DMS114 treated with DMSO at 0.1 percent for 48 hours (cell line): ENCODE results near the gene HSPB6.
"Not testable (repeated sequence)": the region's sequence is repeated elsewhere in the genome, so short reads cannot be mapped to it uniquely, and the experiment has no call there.

Experiments
- DNase-seq: peaks from one replicate; lab custom pipeline; 2025; ENCODE audit not compliant: unreplicated experiment; lab: John Stamatoyannopoulos, UW

The HSPB6 gene

DNA sequence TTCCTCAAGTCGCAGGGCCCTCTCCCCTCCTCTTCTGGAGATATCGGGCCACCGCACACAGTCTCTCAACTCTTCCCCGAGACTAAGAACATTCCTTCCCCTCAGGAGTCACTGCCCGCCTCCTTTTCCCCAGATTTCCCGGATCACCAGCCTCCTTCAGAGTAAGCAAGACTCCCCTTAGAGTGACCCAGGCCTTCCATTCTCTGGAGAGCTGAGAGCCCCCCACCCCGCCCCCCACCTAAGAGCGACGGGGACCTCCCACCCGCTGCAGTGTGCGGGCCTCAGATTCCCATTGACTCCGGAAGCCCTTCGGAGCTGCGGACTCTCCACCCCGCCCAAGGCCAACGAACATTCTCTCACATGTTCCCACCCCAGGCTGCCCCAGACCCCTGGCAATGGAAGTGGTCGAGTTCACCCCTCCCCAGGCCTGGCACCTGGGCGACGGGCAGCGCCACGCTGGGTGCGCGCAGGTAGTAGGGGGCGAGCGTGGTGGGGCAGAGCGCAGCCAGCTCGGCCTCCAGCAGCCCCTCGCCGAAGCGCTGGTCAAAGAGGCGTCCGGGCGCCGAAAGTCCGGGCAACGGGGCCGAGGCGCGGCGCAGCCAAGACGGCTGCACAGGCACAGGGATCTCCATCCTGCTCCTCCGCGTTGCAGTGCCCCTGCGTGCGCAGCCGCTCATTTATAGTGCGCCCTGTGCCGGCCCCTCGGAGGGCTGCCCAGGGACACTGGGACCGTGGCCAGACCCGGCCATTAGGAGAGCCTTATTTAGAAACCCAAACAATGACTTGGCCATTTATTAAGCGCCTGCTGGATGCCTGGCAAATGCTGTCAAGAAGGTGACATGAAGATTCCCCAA, at the start of gene HSPB6:
Gene HSPB6 (minus strand): TSS at position 653 of the 854 bp plus-strand sequence. CDS start 21 bp downstream, at position 632.
- no peak for DNase-seq

DNA sequence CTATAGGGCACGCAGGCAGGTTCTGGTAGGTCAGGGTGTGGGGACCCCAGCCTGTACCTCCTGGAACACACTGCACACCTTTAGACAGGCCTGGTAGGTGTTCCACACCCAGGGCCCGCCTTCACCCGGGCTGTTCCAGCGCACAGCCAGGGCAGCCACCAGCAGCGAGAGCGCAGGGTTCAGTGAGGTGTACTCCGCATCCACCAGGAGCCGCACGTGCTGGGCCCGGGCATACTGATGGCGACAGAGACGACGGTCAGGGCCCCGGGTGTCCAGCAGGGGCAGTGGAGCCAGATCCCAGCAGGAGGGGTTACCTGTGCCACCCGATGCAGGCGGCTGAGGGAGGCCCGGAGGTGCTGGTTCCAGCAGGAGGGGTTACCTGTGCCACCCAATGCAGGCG, 49.8 kb upstream of the HSPB6 start:
- no peak for DNase-seq

- DNase-seq, result no peak
Measured at GRCh38 chr19:35805526-35806102, 48.8 kb upstream of the HSPB6 start.

DNA sequence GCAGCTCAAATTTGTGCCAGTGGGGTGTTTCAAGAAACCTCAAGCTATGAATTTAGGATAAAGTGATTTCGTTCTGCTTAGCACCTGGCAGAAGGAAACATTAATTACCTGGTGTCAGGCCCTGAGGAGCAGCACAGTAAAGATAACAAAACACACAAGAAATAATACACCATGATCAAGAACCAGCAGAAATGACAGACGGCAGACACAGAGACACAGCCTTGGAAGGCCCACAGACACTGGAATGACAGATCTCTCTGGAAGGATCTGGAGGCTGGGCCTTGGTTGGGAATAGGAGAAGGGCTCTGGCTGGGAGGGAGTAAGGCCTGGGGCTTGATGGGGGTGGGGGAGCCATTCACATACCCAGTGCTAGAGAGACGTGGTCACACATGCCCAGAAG, 45.0 kb upstream of the HSPB6 start:
- DNase-seq, result no peak

DNA sequence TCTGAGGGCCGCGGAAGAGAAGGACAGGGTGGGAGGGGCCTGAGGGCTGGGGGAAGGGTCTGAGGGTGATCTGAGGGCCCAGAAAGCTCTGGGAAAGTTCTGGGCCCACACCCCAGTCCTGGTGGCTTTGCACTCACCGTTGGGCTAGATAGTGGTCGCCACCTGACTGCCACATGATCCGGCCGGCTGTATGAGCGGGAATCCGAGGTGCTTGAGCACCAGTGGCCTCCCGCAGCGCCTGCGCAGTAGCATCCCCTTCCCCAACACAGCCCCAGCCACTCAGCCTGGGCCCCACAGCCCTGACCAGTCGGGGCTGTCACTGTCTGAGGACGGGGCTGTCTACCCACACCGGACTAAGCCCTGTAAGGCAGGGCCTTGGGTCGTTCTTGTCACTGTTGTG, 40.8 kb upstream of the HSPB6 start:
- no peak for DNase-seq

DNA sequence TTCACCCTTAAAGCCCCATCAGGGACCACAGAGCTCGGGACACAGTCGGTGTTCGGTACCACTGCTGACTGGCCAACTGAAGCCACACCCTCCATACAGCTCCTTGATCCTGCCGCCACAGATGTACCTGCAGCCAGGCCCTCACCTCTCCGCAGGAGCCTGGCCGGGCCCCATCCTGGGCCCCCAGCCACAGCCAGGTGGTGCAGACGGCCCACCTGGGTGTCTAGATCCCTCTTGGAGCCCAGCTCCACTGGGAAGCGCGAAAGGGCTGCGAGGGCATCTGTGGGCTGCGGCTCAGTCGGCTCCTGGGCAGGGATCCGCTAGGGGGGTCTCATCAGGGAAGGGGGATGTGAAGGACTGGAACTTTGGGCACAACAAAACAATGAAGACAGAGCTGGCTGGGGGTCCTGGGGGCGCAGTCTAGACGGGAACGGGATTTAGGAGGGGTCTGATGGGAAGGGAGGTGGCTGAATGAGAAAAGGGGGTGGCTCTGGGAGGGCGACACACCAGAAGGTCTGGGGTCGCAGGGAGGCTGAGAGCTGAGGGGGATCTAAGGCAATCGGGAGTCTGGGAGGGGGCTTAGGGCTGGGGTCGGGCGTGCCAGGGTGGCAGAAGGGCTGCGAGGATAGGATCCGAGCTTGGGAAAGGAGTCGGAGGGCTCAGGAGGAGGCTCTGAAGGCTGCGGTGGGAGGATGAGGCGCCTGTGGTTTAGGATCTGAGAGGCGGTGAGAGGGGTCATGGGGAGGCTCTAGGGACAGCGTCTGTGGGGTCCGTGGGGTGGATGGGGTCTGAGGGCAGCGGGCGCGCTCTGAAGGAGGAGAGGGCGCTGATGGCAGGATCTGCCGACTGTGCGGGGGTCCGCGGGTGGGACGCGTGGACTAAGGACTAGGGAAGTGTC, 40.1 kb upstream of the HSPB6 start:
- DNase-seq, result no peak

DNA sequence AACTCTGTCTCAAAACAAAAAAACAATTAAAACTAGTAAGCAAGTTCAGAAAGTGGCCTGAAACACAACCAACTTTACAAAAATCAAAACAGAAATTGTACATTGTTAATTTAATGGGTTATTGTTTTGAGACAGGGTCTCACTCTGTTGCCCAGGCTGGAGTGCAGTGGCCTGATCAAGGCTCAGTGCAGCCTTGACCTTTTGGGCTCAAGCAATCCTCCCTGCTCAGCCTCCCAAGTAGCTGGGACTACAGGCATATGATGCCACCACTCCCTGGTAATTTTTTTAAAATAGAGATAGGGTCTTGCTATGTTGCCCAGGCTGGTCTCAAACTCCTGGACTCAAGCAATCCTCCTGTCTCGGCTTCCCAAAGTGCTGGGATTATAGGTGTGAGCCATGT, 38.7 kb upstream of the HSPB6 start:
- not testable (repeated sequence) for DNase-seq

DNA sequence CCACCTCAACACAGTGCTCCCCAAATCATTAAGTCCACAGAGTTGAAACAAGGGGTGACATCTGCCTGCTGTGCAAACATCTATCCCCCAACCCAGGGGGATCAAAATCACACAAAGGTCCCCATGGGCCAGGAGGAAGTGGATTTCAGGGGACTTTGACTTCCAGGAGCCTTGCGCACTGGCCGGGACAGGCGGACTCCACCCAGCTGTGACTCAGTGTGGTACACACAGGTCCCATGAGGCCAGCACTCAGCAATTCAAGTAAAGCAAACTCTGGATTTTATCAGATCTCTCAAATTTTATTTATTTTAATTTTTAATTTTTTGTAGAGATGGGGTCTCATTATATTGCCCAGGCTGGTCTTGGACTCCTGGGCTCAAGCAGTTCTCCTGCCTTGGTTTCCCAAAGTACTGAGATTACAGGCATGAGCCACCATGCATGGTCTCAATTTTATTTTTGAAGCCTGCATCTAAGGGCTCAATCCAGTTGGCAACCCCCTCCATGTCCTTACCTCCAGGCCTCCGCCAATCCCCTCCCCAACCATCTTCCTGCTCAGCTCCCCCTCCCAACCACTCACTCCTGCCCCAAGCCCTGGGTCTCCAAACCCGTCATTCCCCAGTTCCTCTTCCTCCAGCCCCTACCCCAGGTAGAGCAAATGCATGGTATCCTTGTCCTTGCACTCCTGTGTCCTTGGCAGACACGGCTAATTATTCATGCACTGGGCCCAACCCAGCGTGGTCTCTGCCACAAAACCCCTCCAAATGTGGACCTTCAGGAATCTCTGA, 36.7 kb upstream of the HSPB6 start:
- DNase-seq, result no peak

- DNase-seq, result no peak
Measured at GRCh38 chr19:35792888-35793287, 36.1 kb upstream of the HSPB6 start.

- DNase-seq, result no peak
Measured at GRCh38 chr19:35792312-35792711, 35.5 kb upstream of the HSPB6 start.

DNA sequence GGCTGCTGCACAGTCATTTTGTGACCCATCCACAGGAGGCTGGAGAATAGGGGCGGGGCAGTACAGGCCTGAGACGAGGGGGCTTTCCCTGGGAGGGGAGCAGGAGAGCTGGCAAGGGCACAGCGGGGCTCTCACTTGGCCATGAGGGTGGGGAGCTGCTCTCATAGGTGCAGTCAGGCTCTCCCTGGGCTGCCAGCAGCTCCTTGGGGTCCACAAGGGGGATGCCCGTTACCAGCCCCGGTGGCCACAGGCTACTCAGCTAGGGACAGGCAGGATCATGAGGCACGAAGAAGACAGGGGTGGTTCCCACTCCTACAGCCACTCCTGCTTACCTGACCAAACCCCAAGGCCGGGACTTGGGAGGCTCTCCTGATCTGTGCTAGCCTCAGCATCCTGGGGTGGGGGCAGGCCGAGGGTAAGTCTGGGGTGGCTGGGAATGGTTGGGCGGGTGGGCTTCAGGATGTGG, 35.0 kb upstream of the HSPB6 start:
- no peak for DNase-seq

DNA sequence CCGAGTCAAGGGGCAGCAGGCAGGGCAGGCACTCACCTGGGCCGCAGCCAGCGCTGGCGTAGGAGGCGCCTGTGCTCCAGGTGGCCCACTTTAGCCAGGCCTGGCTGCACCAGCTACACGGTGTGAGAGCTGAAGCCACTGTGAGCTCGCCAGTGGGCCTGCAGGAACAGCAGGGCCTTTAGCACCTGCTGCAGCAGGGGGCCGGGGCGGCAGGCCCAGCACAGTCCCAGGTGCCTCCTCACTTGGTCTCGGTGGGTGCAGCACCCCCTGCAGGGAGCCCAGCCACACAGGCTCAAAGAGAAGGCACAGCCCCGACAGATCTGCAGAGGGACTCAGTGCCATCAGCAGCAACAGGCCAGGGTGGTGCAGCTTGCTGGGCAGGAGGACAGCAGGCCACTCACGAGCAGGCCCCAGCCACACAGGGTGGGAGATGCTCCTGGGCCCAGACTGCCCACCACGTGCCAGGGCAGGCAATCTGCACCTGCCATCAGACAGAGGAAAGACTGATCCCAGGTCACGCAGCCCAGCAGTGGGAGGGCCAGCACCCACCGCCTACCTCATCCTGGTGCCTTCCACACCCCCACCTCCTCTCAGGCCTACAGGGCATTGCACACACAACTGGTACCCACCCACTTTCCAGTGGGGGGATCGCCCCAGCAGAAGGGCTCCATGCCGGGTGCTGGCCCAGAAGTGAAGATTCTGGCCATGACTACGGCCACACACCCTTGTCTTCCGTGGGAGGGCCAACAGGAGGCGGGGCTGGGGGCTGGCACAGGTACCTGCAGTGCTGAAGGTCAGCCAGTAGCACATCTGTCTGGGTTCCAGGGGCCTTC, 34.4 kb upstream of the HSPB6 start:
- no peak for DNase-seq

DNA sequence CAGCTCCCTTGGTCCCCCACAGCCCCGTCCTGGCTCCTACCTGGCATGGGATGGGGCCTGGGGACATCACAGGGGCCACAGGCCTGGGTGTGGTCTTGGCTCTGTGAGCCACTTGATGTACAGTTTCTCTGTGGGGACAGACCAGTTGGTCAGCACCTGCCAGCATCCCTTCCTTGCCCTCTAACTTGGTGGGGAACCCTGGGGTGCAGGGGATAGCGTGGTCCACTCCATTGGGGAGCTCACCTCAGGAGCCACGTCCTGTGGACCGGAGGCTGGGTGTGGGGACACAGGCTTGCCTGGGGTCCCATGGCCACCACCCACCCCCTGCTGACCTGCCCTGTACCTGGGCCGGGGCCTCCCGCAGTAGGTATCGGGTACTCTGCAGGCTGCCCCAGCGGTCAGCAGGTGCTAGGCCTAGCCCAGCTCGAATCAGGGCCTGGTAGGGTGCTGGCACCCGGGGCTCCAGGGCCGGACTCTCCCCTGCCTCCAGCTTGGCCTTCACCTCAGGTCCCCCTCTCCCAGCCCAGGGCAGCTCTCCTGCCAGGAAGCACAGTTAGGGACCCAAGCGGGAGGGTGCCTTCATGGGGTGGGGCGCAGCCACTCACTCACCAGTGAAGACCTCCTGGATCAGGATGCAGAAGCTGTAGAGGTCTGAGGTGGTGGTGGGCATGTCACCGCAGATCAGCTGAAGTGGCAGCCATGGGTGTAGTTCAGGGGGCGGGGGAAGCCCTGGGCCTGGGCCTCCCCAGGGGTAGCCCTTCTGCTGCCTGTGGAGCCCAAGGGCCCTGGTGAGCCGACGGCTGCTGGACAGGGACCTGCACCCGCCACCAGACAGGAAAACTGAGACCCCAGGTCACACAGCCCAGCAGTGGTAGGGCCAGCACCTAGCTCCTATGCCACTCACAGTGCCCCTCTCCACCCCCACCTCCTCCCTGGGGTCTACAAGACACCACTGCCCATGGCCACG, 33.4 kb upstream of the HSPB6 start:
- no peak for DNase-seq

DNA sequence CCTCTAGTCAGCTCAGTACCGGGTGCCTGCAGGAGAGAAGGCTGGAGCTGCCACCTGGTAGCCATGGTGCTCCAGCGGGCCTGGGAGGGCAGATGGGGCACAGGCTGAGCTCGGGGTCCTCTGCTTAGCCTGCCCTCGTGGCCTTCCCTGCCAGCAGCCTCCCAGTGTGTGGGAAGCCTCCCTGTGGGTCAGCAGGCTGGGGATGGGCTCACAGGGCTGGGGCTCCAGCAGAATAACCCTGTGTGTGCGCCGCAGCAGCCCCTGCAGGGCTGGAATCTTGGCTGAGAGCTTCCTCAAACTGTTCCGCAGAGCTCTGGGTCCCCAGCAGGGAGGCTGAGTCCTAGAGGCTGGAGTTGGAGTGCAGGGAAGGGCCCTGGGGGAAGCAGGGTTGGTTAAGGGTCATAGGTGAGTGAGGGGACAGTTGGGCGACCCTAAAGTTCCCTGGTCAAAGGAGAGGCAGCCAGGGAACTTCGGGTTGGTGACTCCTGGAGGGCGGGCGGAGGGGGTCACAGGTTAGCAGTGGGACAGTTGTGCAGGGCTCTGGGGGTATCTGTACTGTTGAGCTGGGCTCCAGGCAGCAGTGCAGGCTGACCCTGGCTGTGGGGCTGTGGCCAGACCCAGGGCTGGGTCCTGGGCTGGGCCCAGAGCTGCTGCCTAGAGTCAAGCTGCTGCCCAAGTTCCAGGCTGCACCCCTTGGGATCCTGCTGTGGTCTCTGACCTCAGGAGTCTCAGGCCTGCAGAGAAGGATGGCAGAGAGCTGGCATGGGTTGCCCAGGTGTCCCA, 32.6 kb upstream of the HSPB6 start:
- DNase-seq, result no peak

DNA sequence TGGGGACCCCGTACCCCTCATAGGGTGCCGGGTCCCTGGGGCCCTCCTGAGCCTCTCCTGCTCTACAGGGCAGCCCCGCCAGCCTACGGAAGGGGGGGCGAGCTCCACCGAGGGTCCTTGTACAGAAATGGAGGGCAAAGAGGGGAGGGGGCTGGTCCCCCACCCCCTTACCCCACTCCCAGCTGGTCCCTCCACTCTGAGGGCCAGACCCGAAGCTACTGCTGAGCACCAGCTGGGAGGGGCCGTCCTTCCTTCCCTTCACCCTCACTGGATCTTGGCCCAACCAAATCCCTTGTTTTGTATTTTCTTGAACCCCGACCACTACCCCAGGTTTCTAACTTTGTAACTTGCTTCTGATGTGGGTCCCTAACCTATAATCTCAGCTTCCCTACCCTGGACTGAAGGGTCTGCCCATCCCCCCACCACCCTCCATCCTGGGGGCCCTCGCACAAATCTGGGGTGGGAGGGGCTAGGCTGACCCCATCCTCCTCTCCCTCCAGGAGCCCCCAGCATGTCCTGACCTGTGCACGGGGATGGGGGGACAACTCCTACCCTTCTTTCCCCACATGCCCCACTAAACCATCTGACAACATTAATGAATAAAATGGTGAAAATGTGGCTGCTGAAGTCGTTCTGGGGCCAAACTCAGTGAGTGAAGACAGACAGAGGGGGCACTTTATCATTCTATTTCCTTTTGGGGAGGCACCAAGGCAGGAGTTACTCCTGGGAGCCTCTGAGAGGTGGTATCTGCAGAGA, 31.6 kb upstream of the HSPB6 start:
- DNase-seq, result no peak

GRCh38 chr19:35787227-35787799, 30.5 kb upstream of the HSPB6 start:
- no peak for DNase-seq
